ENCODE measurements around the gene KNL1.
"Not testable (repeated sequence)": the region's sequence is repeated elsewhere in the genome, so short reads cannot be mapped to it uniquely, and the experiment has no call there.

KNL1 gene

DNA sequence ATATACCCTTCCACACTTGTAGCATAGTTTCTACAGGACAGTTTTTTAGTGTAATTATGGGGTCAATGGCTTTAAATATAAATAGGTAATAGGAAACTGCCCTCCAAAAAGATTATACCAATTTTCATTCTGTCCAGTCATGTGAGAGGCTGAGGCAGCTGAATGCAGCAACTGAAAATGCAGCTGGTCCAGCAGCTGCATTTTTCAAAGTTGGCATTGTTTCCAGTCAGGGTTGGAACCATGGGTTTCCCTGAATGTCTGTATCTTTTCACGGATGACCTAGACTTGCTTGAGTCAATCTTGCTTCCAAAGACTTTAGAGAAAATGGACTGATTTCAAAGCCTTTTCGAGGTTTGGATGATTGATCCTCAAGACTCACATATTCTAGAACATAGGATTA is 9.9 kb upstream of the KNL1 start:
- DNase-seq (ENCODE audit: low read depth) = no peak

DNA sequence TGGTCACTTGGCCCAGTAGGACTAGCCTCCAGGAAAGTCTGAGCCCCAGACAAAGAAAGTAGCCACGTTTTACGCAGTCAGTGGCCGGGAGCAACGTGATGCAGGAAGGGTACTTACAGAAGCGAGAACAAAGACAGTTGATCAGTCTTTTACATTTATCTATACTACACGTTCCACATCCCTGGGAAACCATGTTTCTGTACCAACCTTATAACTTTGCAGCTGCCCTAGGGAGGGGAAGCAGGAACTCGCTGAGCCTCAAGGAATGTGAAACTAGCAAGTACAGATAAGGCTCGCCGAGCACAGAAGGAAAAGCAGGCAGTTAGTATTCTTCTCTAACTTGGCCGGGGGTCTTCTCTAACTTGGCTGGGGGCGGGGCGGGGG is 3.4 kb upstream of the KNL1 start:
- no peak for DNase-seq (ENCODE audit: low read depth)

DNA sequence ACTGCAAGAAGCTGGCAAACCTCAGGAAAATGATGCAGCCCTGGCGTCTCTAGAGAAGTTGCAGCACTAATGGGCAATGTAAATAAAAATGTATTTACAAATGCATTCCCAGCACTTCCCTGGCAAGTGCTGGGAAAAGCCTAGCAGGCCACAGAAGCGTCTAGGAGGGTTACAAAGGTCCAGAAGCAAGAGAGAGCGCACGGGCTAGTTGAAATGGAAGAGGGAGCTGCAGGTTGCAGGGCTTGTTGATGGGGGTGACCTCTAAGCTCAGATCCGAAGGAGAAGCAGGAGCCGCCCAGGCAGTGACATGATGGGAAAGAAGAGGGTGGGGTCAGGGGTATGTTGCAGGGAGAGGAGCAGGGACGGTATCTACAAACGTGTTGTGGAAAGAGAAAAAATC is 2.7 kb upstream of the KNL1 start:
- DNase-seq (ENCODE audit: low read depth) = no peak

DNA sequence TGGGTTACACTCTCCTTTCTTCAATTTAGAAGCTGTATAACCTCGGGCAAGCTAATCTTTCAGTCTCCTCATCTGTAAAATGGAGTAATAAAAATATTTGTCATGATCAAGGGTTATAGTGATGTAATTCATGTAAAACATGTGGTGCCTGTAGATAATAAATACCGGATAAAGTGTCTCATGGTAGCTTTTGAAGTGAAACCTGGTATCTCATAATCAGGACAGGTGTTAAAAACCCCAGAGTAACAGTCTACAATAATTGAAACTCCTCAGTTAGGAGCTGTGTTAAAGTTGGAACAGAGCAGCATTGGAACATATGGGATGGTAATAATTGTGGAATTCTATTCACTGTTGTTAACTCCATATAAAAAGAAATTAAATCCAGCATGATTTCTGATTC is 884 bp upstream of the KNL1 start:
- DNase-seq (ENCODE audit: low read depth) = no peak

DNA sequence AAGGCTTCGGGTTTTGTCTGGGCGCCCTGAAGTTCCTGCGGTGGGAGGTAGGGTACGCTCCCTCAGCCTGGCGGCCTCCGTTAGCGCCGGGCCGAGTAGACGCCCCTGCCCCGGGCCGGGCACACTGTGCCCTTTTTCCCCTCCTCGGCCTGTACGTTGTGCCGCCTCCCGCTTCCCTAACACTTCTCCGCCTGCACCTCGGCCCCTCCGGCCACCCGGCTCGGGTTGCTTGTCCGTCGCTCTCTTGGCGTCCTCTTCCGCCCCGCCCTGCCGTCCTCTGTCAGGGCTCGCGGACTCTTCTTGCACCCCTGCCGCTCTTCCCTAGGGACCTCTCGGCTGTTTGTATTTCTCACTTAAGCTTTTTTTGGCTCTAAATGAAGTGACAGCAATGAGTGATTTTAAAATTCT is 384 bp downstream of the KNL1 start:
- DNase-seq (ENCODE audit: low read depth) = no peak

DNA sequence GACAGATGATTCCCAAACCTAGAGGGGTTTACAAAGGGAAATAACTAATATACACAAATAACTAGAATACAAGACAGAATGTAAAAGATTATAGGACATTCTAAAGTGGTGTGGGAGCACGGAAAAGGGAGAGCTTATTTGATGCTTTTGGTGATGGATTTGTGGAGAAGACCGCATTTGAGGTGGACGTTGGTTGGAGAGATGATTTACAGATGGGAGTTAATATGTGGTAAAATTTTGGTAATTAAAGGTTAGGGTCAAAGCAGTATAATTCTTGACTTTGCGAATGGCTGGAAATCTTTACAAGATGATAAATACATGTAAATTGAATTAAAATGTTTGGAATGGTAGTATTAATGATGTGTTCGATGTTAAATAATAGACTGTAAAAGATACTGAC is 1.2 kb downstream of the KNL1 start:
- no peak for DNase-seq (ENCODE audit: low read depth)

DNA sequence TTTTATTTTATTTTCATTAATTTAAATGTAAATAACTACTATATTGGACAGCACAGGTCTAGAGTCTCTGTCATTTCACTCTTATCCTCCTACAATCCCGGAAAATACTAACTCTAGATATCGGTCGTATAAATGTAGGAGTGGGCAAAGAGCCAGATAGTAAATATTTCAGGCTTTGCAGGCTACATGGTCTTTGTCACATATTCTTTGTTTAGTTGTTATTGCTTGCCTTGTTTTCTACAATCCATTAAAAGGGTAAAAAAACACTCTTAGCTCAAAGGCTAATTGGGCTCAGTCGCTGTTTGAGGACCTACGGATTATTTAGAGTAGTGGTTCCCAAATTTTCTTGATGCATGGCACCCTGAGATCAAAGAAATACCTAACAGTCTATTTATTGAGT is 1.7 kb downstream of the KNL1 start:
- DNase-seq (ENCODE audit: low read depth) = no peak

DNA sequence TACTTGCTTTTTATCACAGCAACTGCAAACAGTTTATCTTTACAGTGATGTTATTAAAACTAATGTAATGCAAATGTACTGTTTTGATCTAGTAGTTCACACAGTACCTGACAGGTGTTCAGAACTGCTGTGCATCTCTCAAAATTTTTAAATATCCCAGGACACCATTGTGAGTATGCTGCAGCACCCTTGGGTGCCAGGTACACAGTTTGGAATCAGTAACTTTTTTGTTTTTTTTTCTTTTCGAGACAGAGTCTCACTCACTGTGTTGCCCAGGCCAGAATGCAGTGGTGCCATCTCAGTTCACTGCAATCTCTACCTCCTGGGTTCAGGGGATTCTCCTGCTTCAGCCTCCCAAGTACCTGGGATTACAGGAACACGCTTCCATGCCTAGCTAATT is 3.0 kb downstream of the KNL1 start:
- DNase-seq (ENCODE audit: low read depth) = no peak

DNA sequence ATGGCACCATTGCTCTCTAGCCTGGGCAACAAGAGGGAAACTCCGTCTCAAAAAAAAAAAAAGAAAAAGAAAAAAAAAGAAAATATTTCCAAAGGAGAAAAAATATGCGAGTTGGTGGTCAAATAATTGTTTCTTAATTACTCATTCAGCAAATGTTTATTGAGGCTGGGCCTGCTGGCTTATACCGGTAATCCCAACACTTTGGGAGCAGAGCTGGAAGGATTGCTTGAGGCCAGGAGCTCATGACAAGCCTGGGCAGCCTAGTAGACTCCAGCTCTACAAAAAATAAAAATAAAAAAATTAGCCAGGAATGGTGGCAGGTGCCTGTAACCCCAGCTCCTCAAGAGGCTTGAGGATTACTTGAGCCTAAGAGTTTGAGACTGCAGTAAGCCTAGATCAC is 4.1 kb downstream of the KNL1 start:
- no peak for DNase-seq (ENCODE audit: low read depth)

DNA sequence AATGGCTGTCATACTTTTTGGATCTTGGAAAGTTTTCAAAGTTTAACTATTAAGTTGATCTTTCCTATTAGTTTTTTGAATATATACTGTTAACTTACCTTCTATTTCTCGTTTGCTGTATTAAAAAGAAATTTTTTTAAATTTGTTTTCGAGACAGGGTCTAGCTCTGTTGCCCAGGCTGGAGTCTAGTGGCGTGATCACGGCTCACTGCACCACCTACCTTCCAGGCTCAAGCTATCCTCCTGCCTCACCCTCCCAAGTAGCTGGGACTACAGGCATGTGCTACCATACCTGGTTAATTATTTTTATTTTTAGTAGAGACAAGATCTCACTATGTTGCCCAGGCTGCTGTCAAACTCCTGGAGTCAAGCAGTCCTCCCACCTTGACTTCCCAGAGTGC is 4.6 kb downstream of the KNL1 start:
- DNase-seq (ENCODE audit: low read depth) = no peak

DNA sequence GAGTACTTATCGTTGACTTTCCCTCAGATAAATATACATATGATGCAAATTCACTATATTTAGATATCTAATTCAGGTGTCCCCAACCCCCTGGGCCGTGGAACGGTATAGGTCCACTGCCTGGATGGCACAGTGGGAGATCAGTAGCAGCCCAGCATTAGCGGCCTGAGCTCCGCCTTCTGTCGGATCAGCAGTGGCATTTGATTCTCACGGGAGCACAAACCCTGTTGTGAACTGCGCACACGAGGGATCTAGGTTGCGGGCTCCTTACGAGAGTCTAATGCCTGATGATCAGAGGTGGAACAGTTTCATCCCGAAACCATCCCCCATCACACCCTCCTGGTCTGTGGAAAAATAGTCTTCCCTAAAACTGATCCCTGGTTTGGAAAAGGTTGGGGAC is 6.9 kb downstream of the KNL1 start:
- DNase-seq (ENCODE audit: low read depth) = no peak

DNA sequence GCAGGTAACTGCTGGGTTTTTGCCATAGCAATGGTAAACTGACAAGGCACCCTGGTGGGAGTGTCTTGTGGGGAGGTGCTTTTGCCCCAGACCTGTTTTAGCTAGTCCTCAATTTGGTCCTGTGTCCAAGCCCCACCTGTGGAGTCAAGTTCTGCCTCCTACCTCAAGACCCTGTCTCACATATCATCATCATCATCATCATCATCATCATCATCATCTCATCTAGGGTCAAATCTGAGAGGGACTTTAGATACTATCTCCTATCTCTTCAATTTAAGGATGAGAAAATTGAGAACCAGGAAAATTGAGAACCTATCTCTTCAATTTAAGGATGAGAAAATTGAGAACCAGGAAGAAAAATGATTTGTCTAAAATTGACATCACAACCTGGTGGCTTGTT is 9.9 kb downstream of the KNL1 start:
- no peak for DNase-seq (ENCODE audit: low read depth)

DNA sequence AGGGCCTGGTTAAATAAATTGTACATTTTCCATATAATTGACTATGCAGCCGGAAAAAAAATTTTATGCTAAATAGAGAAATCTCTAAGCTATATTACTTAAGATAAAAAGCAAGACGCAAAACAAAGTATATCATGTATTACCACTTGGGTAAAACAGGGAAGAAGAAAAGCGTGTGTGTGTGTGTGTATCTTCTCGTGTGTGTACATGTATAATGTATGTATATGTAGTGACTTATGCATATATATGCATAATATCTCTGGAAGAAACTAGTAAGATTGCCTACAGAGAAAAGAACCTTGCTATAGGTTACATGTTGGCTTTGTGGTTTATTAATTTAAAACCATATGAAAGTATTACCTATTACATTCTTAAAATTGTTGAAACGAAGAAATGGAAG is 19.0 kb downstream of the KNL1 start:
- no peak for DNase-seq (ENCODE audit: low read depth)

DNA sequence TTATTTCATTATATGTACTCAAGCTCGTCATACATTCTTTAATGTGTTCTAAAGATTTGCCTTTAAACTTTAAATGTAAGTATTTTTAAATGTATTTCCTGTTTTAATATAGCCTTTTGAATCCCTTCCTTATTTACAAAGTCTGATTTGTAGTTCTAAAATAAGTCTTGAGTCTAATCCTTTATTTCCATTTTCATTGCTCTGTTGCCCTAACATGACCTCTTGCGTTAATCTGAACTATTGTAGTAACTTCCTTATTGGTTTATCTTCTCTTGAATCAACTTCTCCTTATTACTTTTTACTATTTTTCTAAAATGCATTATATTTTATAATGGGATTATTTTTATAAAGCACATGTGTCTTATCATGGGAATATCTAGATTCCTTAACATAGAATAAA is 24.0 kb downstream of the KNL1 start:
- no peak for DNase-seq (ENCODE audit: low read depth)

DNA sequence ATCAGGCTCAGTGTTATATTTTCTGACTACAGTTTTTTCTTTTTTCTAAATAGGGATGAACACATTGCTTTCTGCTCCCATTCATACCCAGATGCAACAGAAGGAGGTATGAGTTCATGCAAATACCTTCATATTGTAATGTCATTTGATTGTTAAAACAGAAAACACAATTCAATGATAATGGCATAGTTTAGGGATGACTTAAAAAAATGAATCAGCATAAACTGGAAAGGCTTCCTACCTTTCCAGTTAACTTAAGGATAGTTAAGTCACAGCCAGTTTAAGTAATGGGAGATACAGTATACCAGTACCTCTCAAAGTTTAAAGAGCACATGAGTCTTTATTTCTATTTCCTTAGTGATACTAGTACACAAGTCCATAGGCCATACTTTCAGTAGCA is 24.9 kb downstream of the KNL1 start:
- no peak for DNase-seq (ENCODE audit: low read depth)

DNA sequence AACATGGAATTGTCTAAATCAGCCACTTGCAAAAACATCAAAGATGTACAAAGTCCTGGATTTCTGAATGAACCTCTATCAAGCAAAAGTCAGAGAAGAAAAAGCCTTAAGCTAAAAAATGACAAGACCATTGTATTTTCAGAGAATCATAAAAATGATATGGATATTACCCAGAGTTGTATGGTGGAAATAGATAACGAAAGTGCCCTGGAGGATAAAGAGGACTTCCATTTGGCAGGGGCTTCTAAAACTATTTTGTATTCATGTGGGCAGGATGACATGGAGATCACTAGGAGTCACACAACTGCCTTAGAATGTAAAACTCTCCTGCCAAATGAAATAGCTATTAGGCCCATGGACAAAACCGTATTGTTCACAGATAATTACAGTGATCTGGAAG is 29.3 kb downstream of the KNL1 start:
- DNase-seq (ENCODE audit: low read depth) = no peak

DNA sequence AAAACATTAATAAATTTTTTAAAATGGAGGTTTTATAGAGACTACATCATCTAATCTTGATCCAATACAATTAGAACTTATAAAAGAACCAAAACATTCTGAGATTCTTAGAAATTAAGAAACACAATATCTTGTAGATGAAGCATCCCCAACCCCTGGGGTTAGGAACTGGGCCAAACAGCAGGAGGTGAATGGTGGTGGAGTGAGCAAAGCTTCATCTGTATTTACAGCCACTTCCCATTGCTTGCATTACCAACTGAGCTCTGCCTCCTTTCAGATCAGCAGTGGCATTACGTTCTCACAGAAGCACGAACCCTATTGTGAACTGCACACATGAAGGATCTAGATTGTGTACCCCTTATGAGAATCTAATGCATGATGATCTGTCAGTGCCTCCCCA is 36.3 kb downstream of the KNL1 start:
- no peak for DNase-seq (ENCODE audit: low read depth)

DNA sequence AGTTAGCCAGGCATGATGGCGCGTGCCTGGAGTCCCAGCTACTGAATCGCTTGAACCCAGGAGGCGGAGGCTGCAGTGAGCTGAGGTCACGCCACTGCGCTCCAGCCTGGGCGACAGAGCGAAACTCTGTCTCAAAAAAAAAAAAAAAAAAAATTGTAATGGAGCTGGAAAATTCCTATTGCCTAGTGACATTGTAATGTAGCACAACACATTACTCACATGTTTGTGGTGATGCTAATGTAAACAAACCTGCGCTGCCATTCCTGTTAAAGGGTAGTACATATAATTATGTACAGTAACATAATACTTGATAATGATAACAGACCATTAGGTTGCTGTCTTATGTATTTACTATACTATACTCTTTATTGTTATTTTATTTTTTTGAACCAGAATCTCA is 39.1 kb downstream of the KNL1 start:
- DNase-seq (ENCODE audit: low read depth) = no peak

DNA sequence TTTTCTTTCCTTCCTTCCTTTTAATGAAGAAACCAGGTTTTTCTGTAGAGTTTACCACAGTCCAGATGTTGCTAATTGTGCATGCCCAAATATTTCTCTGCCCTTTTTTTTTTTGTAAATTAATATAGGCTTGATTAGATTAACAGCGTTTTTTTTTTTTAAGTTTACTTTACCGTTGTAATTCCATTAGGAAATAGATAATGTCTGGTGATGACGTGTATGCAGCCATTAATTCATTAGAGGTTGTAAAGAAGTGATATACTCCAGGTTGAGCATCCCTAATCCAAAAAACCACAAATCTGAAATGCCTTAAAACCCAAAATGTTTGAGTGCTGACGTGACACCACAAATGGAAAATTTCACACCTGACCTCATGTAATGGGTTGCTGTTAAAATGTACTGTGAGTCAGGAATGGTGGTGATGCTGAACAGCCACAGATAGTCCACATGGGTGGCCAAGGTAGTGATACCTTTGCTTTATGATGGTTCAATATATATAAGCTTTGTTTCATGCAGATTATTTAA is 43.2 kb downstream of the KNL1 start:
- DNase-seq (ENCODE audit: low read depth) = no peak

DNA sequence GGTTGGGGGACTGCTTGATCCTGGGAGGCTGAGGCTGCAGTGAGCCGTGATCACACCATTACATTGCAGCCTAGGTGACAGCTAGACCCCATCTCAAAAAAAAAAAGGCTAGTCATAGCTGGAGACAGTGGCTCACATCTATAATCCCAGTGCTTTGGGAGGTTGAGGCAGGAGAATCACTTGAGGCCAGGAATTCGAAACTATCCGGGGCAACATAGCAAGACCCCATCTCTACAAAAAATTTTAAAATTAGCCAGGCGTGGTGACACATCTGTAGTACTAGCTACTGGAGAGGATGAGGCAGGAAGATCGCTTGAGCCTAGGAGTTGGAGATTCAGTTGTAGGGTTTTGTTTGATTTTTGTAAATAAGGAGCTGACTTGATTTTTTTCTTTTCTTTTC is 45.6 kb downstream of the KNL1 start:
- no peak for DNase-seq (ENCODE audit: low read depth)

DNA sequence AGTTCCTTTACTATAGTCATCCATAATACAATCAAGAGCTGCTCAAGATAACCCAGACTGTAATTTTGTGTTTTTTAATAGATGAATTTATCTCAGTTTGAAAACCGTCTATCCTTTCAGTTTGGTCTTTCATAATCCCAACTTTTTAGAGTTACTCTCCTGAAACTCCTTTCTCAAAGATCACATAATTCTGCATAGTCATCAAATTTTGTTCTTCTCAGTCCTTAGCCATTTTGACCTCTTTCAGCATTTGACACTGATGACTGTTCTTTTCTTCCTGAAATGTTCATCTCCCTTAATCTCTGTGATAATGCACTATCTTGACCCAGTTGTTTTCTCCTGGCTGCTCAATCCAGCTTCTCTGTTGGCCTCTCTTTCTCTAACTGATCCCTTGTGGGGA is 53.5 kb downstream of the KNL1 start:
- DNase-seq (ENCODE audit: low read depth) = no peak

DNA sequence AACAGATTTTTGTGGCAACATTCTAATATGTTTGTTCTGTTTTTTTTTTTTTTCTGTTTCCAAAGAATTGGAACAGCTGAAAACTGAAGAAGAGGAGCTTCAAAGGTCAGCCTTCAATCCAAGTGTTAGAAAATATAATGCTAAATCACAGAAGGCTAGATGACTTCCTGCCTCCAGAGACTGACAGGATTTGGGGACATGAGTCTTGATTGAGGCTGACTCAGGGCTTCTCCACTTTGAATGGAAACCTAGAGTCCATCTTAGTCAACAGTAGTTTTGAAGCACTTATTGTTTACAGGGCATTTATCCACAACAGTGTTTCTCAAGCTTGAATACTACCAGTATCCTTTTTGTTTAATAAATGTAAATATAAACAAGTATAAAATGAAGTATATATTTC is 56.4 kb downstream of the KNL1 start:
- no peak for DNase-seq (ENCODE audit: low read depth)

DNA sequence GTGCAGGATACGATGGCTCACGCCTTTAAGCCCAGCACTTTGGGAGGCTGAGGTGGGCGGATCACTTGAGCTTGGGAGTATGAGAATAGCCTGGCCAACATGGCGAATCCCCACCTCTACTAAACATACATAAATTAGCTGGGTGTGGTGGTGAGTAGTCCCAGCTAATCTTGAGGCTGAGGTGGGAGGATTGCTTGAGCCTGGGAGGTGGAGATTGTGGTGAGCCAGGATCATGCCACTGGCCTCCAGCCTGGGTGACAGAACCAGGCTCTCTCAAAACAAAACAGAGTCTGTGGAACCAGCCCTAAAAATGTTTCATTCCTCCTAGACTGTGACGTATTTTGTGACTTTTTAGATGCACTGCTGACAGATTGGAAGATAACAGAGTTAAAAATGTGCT is 66.6 kb downstream of the KNL1 start:
- no peak for DNase-seq (ENCODE audit: low read depth)

DNA sequence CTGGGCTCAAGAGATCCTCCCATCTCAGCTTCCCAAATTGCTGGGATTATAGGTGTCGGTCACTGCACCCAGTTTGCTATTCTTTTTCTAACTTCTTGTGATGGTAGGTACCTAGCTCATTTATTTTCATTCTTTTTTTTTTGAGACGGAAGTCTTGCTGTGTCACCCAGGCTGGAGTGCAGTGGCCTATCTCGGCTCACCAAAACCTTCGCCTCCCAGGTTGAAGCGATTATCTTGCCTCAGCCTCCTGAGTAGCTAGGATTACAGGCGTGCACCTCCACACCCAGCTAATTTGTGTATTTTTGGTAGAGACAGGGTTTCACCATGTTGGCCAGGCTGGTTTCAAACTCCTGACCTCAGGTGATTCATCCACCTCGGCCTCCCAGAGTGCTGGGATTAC is 70.9 kb downstream of the KNL1 start:
- DNase-seq (ENCODE audit: low read depth) = no peak

DNA sequence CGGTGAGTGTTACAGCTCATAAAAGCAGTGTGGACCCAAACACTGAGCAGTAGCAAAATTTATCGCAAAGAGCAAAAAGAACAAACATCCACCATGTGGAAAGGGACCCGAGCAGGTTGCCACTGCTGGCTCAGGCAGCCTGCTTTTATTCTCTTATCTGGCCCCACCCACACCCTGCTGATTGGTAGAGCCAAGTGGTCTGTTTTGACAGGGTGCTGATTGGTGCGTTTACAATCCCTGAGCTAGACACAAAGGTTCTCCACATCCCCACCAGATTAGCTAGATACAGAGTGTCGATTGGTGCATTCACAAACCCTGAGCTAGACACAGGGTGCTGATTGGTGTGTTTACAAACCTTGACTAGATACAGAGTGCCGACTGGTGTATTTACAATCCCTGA is 82.2 kb downstream of the KNL1 start:
- DNase-seq (ENCODE audit: low read depth) = not testable (repeated sequence)
